GM19351 (cell line): Measurements from ENCODE around the gene ANKRD42.
"Not testable (repeated sequence)": the region's sequence is repeated elsewhere in the genome, so short reads cannot be mapped to it uniquely, and the experiment has no call there.

Experiments used
- ATAC-seq: cut with Tn5 transposase; IDR thresholded peaks from one replicate; pipeline ENCODE4 v1.9.1; 2021; ENCODE audit warnings: mild to moderate bottlenecking, moderate library complexity; ENCODE audit not compliant: unreplicated experiment

Gene ANKRD42

GRCh38 chr11:83238111-83238510, 44.6 kb downstream of the ANKRD42 start:
- no peak for ATAC-seq

- ATAC-seq = peak; percentile 80
These were observed 47.9 kb downstream of the ANKRD42 start for GRCh38 chr11:83241291-83241946.

GRCh38 chr11:83249445-83249844, 55.9 kb downstream of the ANKRD42 start:
- ATAC-seq = no peak

- peak; percentile 88 for ATAC-seq
These were observed 56.6 kb downstream of the ANKRD42 start for GRCh38 chr11:83249972-83250593.

- no peak for ATAC-seq
These were observed 58.8 kb downstream of the ANKRD42 start for GRCh38 chr11:83252266-83252665.

- ATAC-seq = no peak
These were observed 59.4 kb downstream of the ANKRD42 start for GRCh38 chr11:83252941-83253340.

GRCh38 chr11:83255366-83255765, 61.9 kb downstream of the ANKRD42 start:
- ATAC-seq = no peak

GRCh38 chr11:83256602-83257340, 63.3 kb downstream of the ANKRD42 start:
- ATAC-seq = no peak

- ATAC-seq = no peak
These were observed 64.3 kb downstream of the ANKRD42 start for GRCh38 chr11:83257761-83258168.

- ATAC-seq = no peak
These were observed 66.0 kb downstream of the ANKRD42 start for GRCh38 chr11:83259559-83259958.

GRCh38 chr11:83265331-83265730, 71.8 kb downstream of the ANKRD42 start:
- ATAC-seq = no peak

GRCh38 chr11:83269080-83269479, 75.6 kb downstream of the ANKRD42 start:
- not testable (repeated sequence) for ATAC-seq

- not testable (repeated sequence) for ATAC-seq
These were observed 78.2 kb downstream of the ANKRD42 start for GRCh38 chr11:83271734-83272133.

GRCh38 chr11:83272627-83273026, 79.1 kb downstream of the ANKRD42 start:
- no peak for ATAC-seq

GRCh38 chr11:83275888-83276641, 82.6 kb downstream of the ANKRD42 start:
- no peak for ATAC-seq

GRCh38 chr11:83278351-83278750, 84.8 kb downstream of the ANKRD42 start:
- no peak for ATAC-seq

- ATAC-seq = no peak
These were observed 86.7 kb downstream of the ANKRD42 start for GRCh38 chr11:83280256-83280655.

GRCh38 chr11:83282084-83282716, 88.7 kb downstream of the ANKRD42 start:
- ATAC-seq = no peak

- no peak for ATAC-seq
These were observed 91.1 kb downstream of the ANKRD42 start for GRCh38 chr11:83284501-83285150.

GRCh38 chr11:83285151-83285770, 91.7 kb downstream of the ANKRD42 start:
- peak; percentile 36 for ATAC-seq
